ENCODE measurements around the gene ZBTB16. TPM values are rescaled to one million over a fixed set of nuclear protein-coding genes. Genes with fewer than 3 reads are reported as not detected.
A peak's percentile ranks its signal among the peaks of the same experiment; 100 is the strongest.

ZBTB16 gene
- total RNA-seq, 1 donor from 2014 or later, result 17.7 TPM

- no peak overlapping the region for H3K27ac ChIP-seq
- Mint-ChIP-seq H3K4me1 (peaks cover 35% of the 10 kb centered on the region), H3K9me3 (peaks cover 2% of the 10 kb centered on the region), H3K4me3 (no peak overlapping the region), H3K27ac (no peak overlapping the region), H3K27me3 (ENCODE audit: insufficient read depth, low read depth) (peaks cover 4% of the 10 kb centered on the region), H3K36me3 (peaks cover 34% of the 10 kb centered on the region)
- H3K9ac ChIP-seq, result no peak overlapping the region
- no peak for TF ChIP-seq EZH2 (IDR thresholded peaks at IDR 0.05)
- no peak for TF ChIP-seq CTCF (IDR thresholded peaks at IDR 0.05)
- TF ChIP-seq EZH2phosphoT487 (IDR thresholded peaks at IDR 0.05), result no peak
- H4K20me1 ChIP-seq (ENCODE audit: low read depth), result peaks cover 14% of the 10 kb centered on the region
- no peaks in the 10 kb centered on the region for H3F3A ChIP-seq (ENCODE audit: low read depth)
- H3K79me2 ChIP-seq (ENCODE audit: low read depth), result no peaks in the 10 kb centered on the region
- no peaks in the 10 kb centered on the region for H3K27me3 ChIP-seq
- no peaks in the 10 kb centered on the region for H3K9me3 ChIP-seq (ENCODE audit: low read depth)
- H3K4me1 ChIP-seq, result peaks cover 22% of the 10 kb centered on the region
- no peaks in the 10 kb centered on the region for H3K36me3 ChIP-seq
- no peak overlapping the region for H3K4me3 ChIP-seq
- no peak for DNase-seq (ENCODE audit: low spot score)
- no peak overlapping the region for H2AFZ ChIP-seq (replicated peaks)
- H3K4me2 ChIP-seq, result no peak overlapping the region
Observed at GRCh38 chr11:114156131-114156581, 96.6 kb downstream of the ZBTB16 start.

GRCh38 chr11:114156782-114157181 is 97.3 kb downstream of the ZBTB16 start:
- Mint-ChIP-seq H3K4me1 (peaks cover 41% of the 10 kb centered on the region), H3K9me3 (no peaks in the 10 kb centered on the region), H3K4me3 (no peak overlapping the region), H3K27me3 (ENCODE audit: insufficient read depth, low read depth) (peaks cover 4% of the 10 kb centered on the region), H3K27ac (peak overlapping the region; percentile 67), H3K36me3 (peaks cover 38% of the 10 kb centered on the region)
- Histone ChIP-seq H3K4me1 (peaks cover 22% of the 10 kb centered on the region), H3K9ac (no peak overlapping the region), H2AFZ (replicated peaks) (no peak overlapping the region), H3K9me3 (ENCODE audit: low read depth) (no peaks in the 10 kb centered on the region), H3K36me3 (no peaks in the 10 kb centered on the region), H3K27ac (no peak overlapping the region), H3K27me3 (no peaks in the 10 kb centered on the region), H3K4me3 (no peak overlapping the region), H3K4me2 (no peak overlapping the region), H3K79me2 (ENCODE audit: low read depth) (no peaks in the 10 kb centered on the region), H4K20me1 (ENCODE audit: low read depth) (peaks cover 14% of the 10 kb centered on the region), H3F3A (ENCODE audit: low read depth) (no peaks in the 10 kb centered on the region)
- DNase-seq (ENCODE audit: low spot score), result no peak
- TF ChIP-seq CTCF (IDR thresholded peaks at IDR 0.05) (no peak), EZH2phosphoT487 (IDR thresholded peaks at IDR 0.05) (no peak), EZH2 (IDR thresholded peaks at IDR 0.05) (no peak)

GRCh38 chr11:114157476-114158050 is 98.1 kb downstream of the ZBTB16 start:
- H3K4me2 ChIP-seq, result no peak overlapping the region
- peaks cover 22% of the 10 kb centered on the region for H3K4me1 ChIP-seq
- H3K9me3 Mint-ChIP-seq, result no peaks in the 10 kb centered on the region
- H2AFZ ChIP-seq (replicated peaks), result no peak overlapping the region
- H3K4me3 ChIP-seq, result no peak overlapping the region
- H3K27me3 ChIP-seq, result no peaks in the 10 kb centered on the region
- H3K27ac Mint-ChIP-seq, result peak overlapping the region; percentile 72
- H3K36me3 Mint-ChIP-seq, result peaks cover 33% of the 10 kb centered on the region
- no peaks in the 10 kb centered on the region for H3K79me2 ChIP-seq (ENCODE audit: low read depth)
- H4K20me1 ChIP-seq (ENCODE audit: low read depth), result peaks cover 14% of the 10 kb centered on the region
- no peak for DNase-seq (ENCODE audit: low spot score)
- no peak for TF ChIP-seq CTCF (IDR thresholded peaks at IDR 0.05)
- no peak for TF ChIP-seq EZH2phosphoT487 (IDR thresholded peaks at IDR 0.05)
- H3F3A ChIP-seq (ENCODE audit: low read depth), result no peaks in the 10 kb centered on the region
- no peak overlapping the region for H3K4me3 Mint-ChIP-seq
- H3K36me3 ChIP-seq, result no peaks in the 10 kb centered on the region
- H3K4me1 Mint-ChIP-seq, result peaks cover 49% of the 10 kb centered on the region
- H3K9me3 ChIP-seq (ENCODE audit: low read depth), result no peaks in the 10 kb centered on the region
- H3K9ac ChIP-seq, result no peak overlapping the region
- H3K27me3 Mint-ChIP-seq (ENCODE audit: insufficient read depth, low read depth), result peaks cover 4% of the 10 kb centered on the region
- no peak overlapping the region for H3K27ac ChIP-seq

All from neural progenitor cell (in vitro differentiated cells).